IPS-18c (cell line): ENCODE measurements around the gene USP32.
"Not testable (repeated sequence)": the region's sequence is repeated elsewhere in the genome, so short reads cannot be mapped to it uniquely, and the experiment has no call there.

Experiments
- H3K4me3 ChIP-seq: 2 replicates; pipeline ENCODE4 v1.7.0; 2013; ENCODE audit warnings: low read depth, mild to moderate bottlenecking, low read length, moderate library complexity; ENCODE audit not compliant: insufficient read depth
- H3K9me3 ChIP-seq: one replicate; pipeline ENCODE4 v1.6.1; 2013; ENCODE audit warnings: mild to moderate bottlenecking, low read length, moderate library complexity; ENCODE audit not compliant: control insufficient read depth, insufficient read depth

Gene USP32

GRCh38 chr17:60325730-60326524, 66.0 kb downstream of the USP32 start:
- H3K9me3 ChIP-seq, result peaks cover 2% of the 10 kb centered on the region

GRCh38 chr17:60323754-60324153, 68.2 kb downstream of the USP32 start:
- H3K4me3 ChIP-seq, result no peak overlapping the region
- peaks cover 2% of the 10 kb centered on the region for H3K9me3 ChIP-seq

More at GRCh38 chr17:60325730-60326524, 66.0 kb downstream of the USP32 start:
- no peak overlapping the region for H3K4me3 ChIP-seq

GRCh38 chr17:60322056-60322387, 69.9 kb downstream of the USP32 start:
- H3K9me3 ChIP-seq, result no peaks in the 10 kb centered on the region
- no peak overlapping the region for H3K4me3 ChIP-seq

- Histone ChIP-seq H3K4me3 (no peak overlapping the region), H3K9me3 (no peaks in the 10 kb centered on the region)
Observed at GRCh38 chr17:60321336-60322055, 70.4 kb downstream of the USP32 start.

- no peaks in the 10 kb centered on the region for H3K9me3 ChIP-seq
- no peak overlapping the region for H3K4me3 ChIP-seq
Observed at GRCh38 chr17:60318830-60319229, 73.1 kb downstream of the USP32 start.

GRCh38 chr17:60318326-60318725, 73.6 kb downstream of the USP32 start:
- no peaks in the 10 kb centered on the region for H3K9me3 ChIP-seq
- H3K4me3 ChIP-seq, result no peak overlapping the region

GRCh38 chr17:60315650-60316049, 76.3 kb downstream of the USP32 start:
- H3K4me3 ChIP-seq, result no peak overlapping the region
- no peaks in the 10 kb centered on the region for H3K9me3 ChIP-seq

- not testable (repeated sequence) for H3K4me3 ChIP-seq, H3K9me3 ChIP-seq
Observed at GRCh38 chr17:60314900-60315299, 77.0 kb downstream of the USP32 start.

- Histone ChIP-seq H3K4me3 (no peak overlapping the region), H3K9me3 (no peaks in the 10 kb centered on the region)
Observed at GRCh38 chr17:60314423-60314822, 77.5 kb downstream of the USP32 start.

GRCh38 chr17:60311936-60312335, 80.0 kb downstream of the USP32 start:
- no peaks in the 10 kb centered on the region for H3K9me3 ChIP-seq
- H3K4me3 ChIP-seq, result no peak overlapping the region

- H3K4me3 ChIP-seq, result no peak overlapping the region
- H3K9me3 ChIP-seq, result no peaks in the 10 kb centered on the region
Observed at GRCh38 chr17:60311186-60311585, 80.7 kb downstream of the USP32 start.

- no peaks in the 10 kb centered on the region for H3K9me3 ChIP-seq
Observed at GRCh38 chr17:60305141-60305540, 86.8 kb downstream of the USP32 start.

GRCh38 chr17:60304502-60304901, 87.4 kb downstream of the USP32 start:
- H3K9me3 ChIP-seq, result no peaks in the 10 kb centered on the region
- H3K4me3 ChIP-seq, result no peak overlapping the region

More at GRCh38 chr17:60305141-60305540, 86.8 kb downstream of the USP32 start:
- H3K4me3 ChIP-seq, result no peak overlapping the region

GRCh38 chr17:60303406-60304099, 88.4 kb downstream of the USP32 start:
- Histone ChIP-seq H3K4me3 (no peak overlapping the region), H3K9me3 (no peaks in the 10 kb centered on the region)

GRCh38 chr17:60301649-60302048, 90.3 kb downstream of the USP32 start:
- Histone ChIP-seq H3K9me3 (no peaks in the 10 kb centered on the region), H3K4me3 (no peak overlapping the region)

GRCh38 chr17:60300949-60301348, 91.0 kb downstream of the USP32 start:
- Histone ChIP-seq H3K4me3 (no peak overlapping the region), H3K9me3 (no peaks in the 10 kb centered on the region)

GRCh38 chr17:60300011-60300410, 91.9 kb downstream of the USP32 start:
- H3K4me3 ChIP-seq, result no peak overlapping the region
- no peaks in the 10 kb centered on the region for H3K9me3 ChIP-seq
